ENCODE results near the gene MBOAT7.
"Not testable (repeated sequence)": the region's sequence is repeated elsewhere in the genome, so short reads cannot be mapped to it uniquely, and the experiment has no call there.

DNA sequence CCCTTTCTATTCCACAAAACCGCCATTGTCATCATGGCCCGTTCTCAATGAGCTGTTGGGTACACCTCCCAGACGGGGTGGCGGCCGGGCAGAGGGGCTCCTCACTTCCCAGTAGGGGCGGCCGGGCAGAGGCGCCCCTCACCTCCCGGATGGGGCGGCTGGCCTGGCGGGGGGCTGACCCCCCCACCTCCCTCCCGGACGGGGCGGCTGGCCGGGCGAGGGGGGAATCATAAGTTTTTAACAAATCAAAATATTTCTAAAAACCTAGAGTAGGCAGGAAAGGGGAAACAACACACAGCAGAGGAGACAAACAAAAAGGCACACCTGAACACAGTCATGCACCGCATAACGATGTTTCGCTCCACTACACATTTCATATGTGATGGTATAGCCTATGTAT lies 25.4 kb upstream of the MBOAT7 start:
- not testable (repeated sequence) for TF ChIP-seq EZH2 (IDR thresholded peaks at IDR 0.05; ENCODE audit: insufficient read depth, poor library complexity, severe bottlenecking); EZH2phosphoT487 (IDR thresholded peaks at IDR 0.05; ENCODE audit: insufficient read depth, low read depth)

Data from GM23248 (cell line).